RKO (cell line): Measurements from ENCODE around the gene GFM2.
A peak's percentile ranks its signal among the peaks of the same experiment; 100 is the strongest.
"Not testable (repeated sequence)": the region's sequence is repeated elsewhere in the genome, so short reads cannot be mapped to it uniquely, and the experiment has no call there.

ENCODE experiments used
- DNase-seq: peaks from one replicate; pipeline ENCODE4 v3.0.0-alpha.2; 2016; ENCODE audit warnings: low spot score

GFM2 gene

GRCh38 chr5:74693191-74693590 is 73.7 kb downstream of the GFM2 start:
- DNase-seq, result no peak

GRCh38 chr5:74686962-74687751 is 79.8 kb downstream of the GFM2 start:
- no peak for DNase-seq

GRCh38 chr5:74685979-74686631 is 80.8 kb downstream of the GFM2 start:
- peak; percentile 22 for DNase-seq

GRCh38 chr5:74684900-74685851 is 81.7 kb downstream of the GFM2 start, which contains the start of gene HEXB:
HEXB (plus strand) TSS chr5:74685233; CDS start chr5:74685261, 28 bp downstream.
- peak; percentile 93 for DNase-seq

GRCh38 chr5:74679966-74680365 is 87.0 kb downstream of the GFM2 start:
- peak; percentile 13 for DNase-seq

- DNase-seq, result not testable (repeated sequence)
Measured at GRCh38 chr5:74679300-74679699, 87.6 kb downstream of the GFM2 start.

- DNase-seq, result not testable (repeated sequence)
Measured at GRCh38 chr5:74678123-74678522, 88.8 kb downstream of the GFM2 start.

GRCh38 chr5:74676466-74676865 is 90.5 kb downstream of the GFM2 start:
- DNase-seq, result not testable (repeated sequence)

- DNase-seq, result peak; percentile 66
Measured at GRCh38 chr5:74673011-74673790, 93.7 kb downstream of the GFM2 start.

- DNase-seq, result no peak
Measured at GRCh38 chr5:74672215-74672877, 94.6 kb downstream of the GFM2 start.
